Caco-2 (cell line): ENCODE results near the gene SRMS. TPM values are rescaled to one million over a fixed set of nuclear protein-coding genes. Genes with fewer than 3 reads are reported as not detected.

Source experiments
- BruUV-seq: library from RNA; stranded (reverse); fragments of 400-500 nt; replicated peaks from 2 replicates; lab custom pipeline; 2021; lab: Mats Ljungman, UMichigan
- CTCF ChIA-PET: fragments of 300-600 bp; sonication (Branson Sonifier 250); formaldehyde crosslinking; loops from one replicate; lab custom pipeline; 2022; ENCODE audit warnings: antibody characterized with exemption; lab: Charles Lee
- POLR2A ChIA-PET: fragments of 300-600 bp; sonication (Branson Sonifier 250); formaldehyde crosslinking; loops from one replicate; lab custom pipeline; 2022; ENCODE audit warnings: antibody characterized with exemption; lab: Charles Lee
- DNase-seq, 2 experiments: peaks; one replicate each; pipeline versions ENCODE4 v3.0.0 to v3.0.0-alpha.2; 2020 to 2022
- H3K27me3 ChIP-seq: replicated peaks from 2 replicates; pipeline ENCODE4 v1.6.0; 2011; ENCODE audit warnings: low read length; ENCODE audit not compliant: control insufficient read depth, insufficient read depth
- H3K36me3 ChIP-seq: 2 replicates; pipeline ENCODE4 v1.5.1; 2011; ENCODE audit warnings: low read length; ENCODE audit not compliant: control insufficient read depth, insufficient read depth
- H3K4me1 ChIP-seq: fragments of 250-450 bp; sonication (Bioruptor Pico); 2 replicates; pipeline ENCODE4 v1.5.1; 2020; ENCODE audit warnings: mild to moderate bottlenecking
- H3K4me3 ChIP-seq: 2 replicates; pipeline ENCODE4 v1.5.1; 2011; ENCODE audit warnings: low read depth, mild to moderate bottlenecking, control low read depth, low read length
- H3K9me3 ChIP-seq: fragments of 250-450 bp; sonication (Bioruptor Pico); 2 replicates; pipeline ENCODE4 v1.5.1; 2020; ENCODE audit warnings: mild to moderate bottlenecking, moderate library complexity
- H3K27ac Mint-ChIP-seq: one replicate; pipeline ENCODE4 v1.8.0; 2022; ENCODE audit warnings: mixed read lengths; ENCODE audit not compliant: unreplicated experiment
- H3K27me3 Mint-ChIP-seq: one replicate; pipeline ENCODE4 v1.8.0; 2022; ENCODE audit warnings: mixed read lengths; ENCODE audit not compliant: insufficient read depth, unreplicated experiment
- H3K36me3 Mint-ChIP-seq: one replicate; pipeline ENCODE4 v1.8.0; 2022; ENCODE audit warnings: mild to moderate bottlenecking, mixed read lengths; ENCODE audit not compliant: insufficient read depth, unreplicated experiment
- H3K4me1 Mint-ChIP-seq: one replicate; pipeline ENCODE4 v1.8.0; 2022; ENCODE audit warnings: low read depth, mixed read lengths; ENCODE audit not compliant: unreplicated experiment
- H3K4me3 Mint-ChIP-seq: one replicate; pipeline ENCODE4 v1.8.0; 2022; ENCODE audit warnings: mild to moderate bottlenecking, moderate library complexity, mixed read lengths; ENCODE audit not compliant: unreplicated experiment
- H3K9me3 Mint-ChIP-seq: one replicate; pipeline ENCODE4 v1.8.0; 2022; ENCODE audit warnings: mixed read lengths; ENCODE audit not compliant: unreplicated experiment
- intact Hi-C: fragments of 100-400 bp; cut with micrococcal nuclease; formaldehyde crosslinking; loops from one replicate; pipeline ENCODE4 v1.10.0; 2022; ENCODE audit not compliant: unreplicated experiment
- total RNA-seq: library from RNA; stranded (reverse); gene quantifications from 2 replicates; pipeline ENCODE4 v1.2.3, GENCODE V29; 2022
- TF ChIP-seq, protein P1 (sequence below), 2 experiments: fragments of 200-600 bp in 1 of 2; IDR thresholded peaks; 1 replicate in 1 of 2; 2 replicates in 1 of 2; pipeline versions ENCODE4 v1.5.1 to v1.8.0; 2011 to 2022; ENCODE audit warnings: antibody characterized with exemption in 1 of 2, control low read depth in 1 of 2, inconsistent platforms in 1 of 2, low read depth in 1 of 2, low read length in 1 of 2, mild to moderate bottlenecking in 1 of 2, moderate library complexity in 1 of 2; ENCODE audit not compliant: insufficient read depth in 1 of 2, severe bottlenecking in 1 of 2, unreplicated experiment in 1 of 2

SRMS gene
- total RNA-seq, 1 experiment from 2014 or later: not detected

DNA sequence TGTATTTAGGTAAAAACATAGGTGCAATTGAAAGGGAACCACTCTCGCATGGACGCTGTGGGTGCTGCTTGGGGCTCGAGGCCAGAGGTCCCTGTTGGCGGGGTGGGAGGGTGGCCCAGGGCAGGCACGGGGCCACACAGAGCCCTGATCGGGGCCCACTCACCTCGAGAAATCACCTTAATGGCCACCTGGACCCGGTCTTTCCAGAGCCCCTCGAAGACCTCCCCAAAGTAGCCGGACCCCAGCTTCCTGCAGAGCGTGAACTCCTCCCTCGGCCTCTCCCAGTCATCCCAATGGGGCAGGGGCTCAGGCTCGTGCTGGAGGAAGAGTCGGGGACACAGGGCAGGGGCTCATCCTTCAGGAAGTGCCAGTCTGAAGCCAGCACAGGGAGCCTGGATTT, 14.2 kb downstream of the SRMS start:
- H3K36me3 Mint-ChIP-seq: peaks cover 26% of the 10 kb centered on the region
- H3K27me3 Mint-ChIP-seq: no peaks in the 10 kb centered on the region
- Histone ChIP-seq H3K9me3 (no peaks in the 10 kb centered on the region), H3K4me1 (peaks cover 39% of the 10 kb centered on the region), H3K4me3 (no peak overlapping the region), H3K36me3 (no peaks in the 10 kb centered on the region), H3K27me3 (no peaks in the 10 kb centered on the region)
- intact Hi-C loops: no loop called here
- no peaks in the 10 kb centered on the region for H3K9me3 Mint-ChIP-seq
- H3K27ac Mint-ChIP-seq: no peak overlapping the region
- TF ChIP-seq, protein P1, sequence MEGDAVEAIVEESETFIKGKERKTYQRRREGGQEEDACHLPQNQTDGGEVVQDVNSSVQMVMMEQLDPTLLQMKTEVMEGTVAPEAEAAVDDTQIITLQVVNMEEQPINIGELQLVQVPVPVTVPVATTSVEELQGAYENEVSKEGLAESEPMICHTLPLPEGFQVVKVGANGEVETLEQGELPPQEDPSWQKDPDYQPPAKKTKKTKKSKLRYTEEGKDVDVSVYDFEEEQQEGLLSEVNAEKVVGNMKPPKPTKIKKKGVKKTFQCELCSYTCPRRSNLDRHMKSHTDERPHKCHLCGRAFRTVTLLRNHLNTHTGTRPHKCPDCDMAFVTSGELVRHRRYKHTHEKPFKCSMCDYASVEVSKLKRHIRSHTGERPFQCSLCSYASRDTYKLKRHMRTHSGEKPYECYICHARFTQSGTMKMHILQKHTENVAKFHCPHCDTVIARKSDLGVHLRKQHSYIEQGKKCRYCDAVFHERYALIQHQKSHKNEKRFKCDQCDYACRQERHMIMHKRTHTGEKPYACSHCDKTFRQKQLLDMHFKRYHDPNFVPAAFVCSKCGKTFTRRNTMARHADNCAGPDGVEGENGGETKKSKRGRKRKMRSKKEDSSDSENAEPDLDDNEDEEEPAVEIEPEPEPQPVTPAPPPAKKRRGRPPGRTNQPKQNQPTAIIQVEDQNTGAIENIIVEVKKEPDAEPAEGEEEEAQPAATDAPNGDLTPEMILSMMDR (IDR thresholded peaks at IDR 0.05; ENCODE audit: insufficient read depth in 1 of 2, low read depth in 1 of 2, low read length in 1 of 2, severe bottlenecking in 1 of 2, unreplicated experiment in 1 of 2): no peak
- H3K4me1 Mint-ChIP-seq: no peaks in the 10 kb centered on the region
- H3K4me3 Mint-ChIP-seq: no peak overlapping the region
- BruUV-seq: no TSS peak
- ChIA-PET POLR2A (no interaction called here), CTCF (no interaction called here)
- DNase-seq: no peak

DNA sequence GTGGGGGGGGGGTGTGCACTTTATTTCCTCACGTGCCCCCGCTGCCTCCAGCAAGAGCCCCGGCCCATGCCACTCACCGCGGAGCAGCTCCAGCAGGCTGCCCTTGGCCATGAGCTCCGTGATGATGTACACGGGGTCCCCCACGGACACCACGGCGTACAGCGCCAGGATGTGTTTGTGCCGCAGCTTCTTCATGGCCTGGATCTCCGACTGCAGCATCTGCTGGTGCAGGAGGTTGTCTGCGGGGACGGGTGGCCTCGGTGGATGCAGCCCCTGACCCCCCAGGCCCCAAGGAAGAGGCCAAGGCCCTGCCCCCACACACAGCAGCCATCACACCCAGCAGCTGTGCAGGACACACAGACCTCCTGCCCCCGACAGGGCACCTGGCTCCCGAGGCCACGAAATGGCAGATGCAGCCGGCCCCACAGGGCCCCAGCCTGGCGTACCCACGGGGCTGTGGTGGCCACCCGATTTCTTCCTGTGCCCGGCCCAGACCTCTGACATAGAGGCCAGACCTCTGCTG, 15.0 kb downstream of the SRMS start:
- Mint-ChIP-seq H3K27ac (no peak overlapping the region), H3K27me3 (no peaks in the 10 kb centered on the region), H3K4me3 (no peak overlapping the region), H3K4me1 (no peaks in the 10 kb centered on the region), H3K36me3 (peaks cover 21% of the 10 kb centered on the region), H3K9me3 (no peaks in the 10 kb centered on the region)
- Histone ChIP-seq H3K36me3 (no peaks in the 10 kb centered on the region), H3K9me3 (no peaks in the 10 kb centered on the region), H3K4me1 (peaks cover 35% of the 10 kb centered on the region), H3K27me3 (no peaks in the 10 kb centered on the region), H3K4me3 (no peak overlapping the region)
- ChIA-PET CTCF (interaction anchor here (1.5 kb wide), 1 partner anchor 12 kb away, joined by 6 read pairs; the partner anchor contains the start of gene PPDPF), POLR2A (no interaction called here)
- TF ChIP-seq, protein P1 (IDR thresholded peaks at IDR 0.05; ENCODE audit: insufficient read depth in 1 of 2, low read depth in 1 of 2, low read length in 1 of 2, severe bottlenecking in 1 of 2, unreplicated experiment in 1 of 2): no peak
- no peak for DNase-seq
- intact Hi-C loops: no loop called here
- BruUV-seq: no TSS peak

DNA sequence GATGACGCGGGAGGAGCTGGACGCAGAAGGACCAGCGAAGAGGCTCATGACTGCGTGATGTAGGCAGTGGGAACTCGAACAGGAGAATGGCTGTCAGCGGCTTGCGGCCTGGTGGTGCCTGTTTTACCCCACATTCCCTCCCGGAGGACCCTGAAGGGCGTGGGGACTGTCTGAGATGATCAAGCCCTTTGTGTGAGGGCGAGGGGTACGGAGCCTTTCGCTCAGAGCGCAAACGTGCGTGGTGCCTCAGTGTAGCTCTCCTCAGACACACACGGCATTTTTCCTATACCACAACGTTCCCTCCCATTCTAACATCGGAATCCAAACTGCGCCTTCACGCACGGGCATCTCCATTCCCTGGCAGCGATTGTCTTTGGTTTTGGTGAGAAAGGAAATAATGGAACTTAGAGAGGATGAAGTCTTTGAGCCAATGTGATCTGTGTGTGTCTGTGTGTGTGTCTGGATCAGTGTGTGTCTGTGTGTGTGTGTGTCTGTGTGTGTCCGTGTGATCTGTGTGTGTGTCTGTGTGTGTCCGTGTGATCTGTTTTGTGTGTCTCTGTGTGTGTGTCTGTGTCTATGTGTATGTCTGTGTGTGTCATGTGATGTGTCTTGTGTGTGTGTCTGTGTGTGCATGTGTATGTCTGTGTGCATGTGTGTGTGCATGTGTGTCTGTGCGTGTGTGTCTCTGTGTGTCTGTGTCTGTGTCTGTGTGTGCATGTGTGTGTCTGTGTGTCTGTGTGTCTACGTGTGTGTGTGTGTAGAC, 15.7 kb downstream of the SRMS start:
- H3K36me3 Mint-ChIP-seq: peaks cover 26% of the 10 kb centered on the region
- CTCF ChIA-PET: interaction anchor here (1.5 kb wide), 1 partner anchor 11 kb away, joined by 6 read pairs; the partner anchor contains the start of gene PPDPF
- no peak overlapping the region for H3K4me3 ChIP-seq
- TF ChIP-seq, protein P1 (IDR thresholded peaks at IDR 0.05; ENCODE audit: insufficient read depth in 1 of 2, low read depth in 1 of 2, low read length in 1 of 2, severe bottlenecking in 1 of 2, unreplicated experiment in 1 of 2): no peak
- H3K27ac Mint-ChIP-seq: no peak overlapping the region
- no peaks in the 10 kb centered on the region for H3K36me3 ChIP-seq
- DNase-seq: no peak
- POLR2A ChIA-PET: interaction anchor here (0.6 to 2.5 kb wide), 2 partner anchors 12 to 66 kb away, joined by 3 to 21 read pairs; partner anchors contain the start of gene PPDPF
- H3K4me1 Mint-ChIP-seq: no peaks in the 10 kb centered on the region
- H3K27me3 Mint-ChIP-seq: no peaks in the 10 kb centered on the region
- intact Hi-C loops: no loop called here
- no peaks in the 10 kb centered on the region for H3K27me3 ChIP-seq
- no peaks in the 10 kb centered on the region for H3K9me3 Mint-ChIP-seq
- no peak overlapping the region for H3K4me3 Mint-ChIP-seq
- no peaks in the 10 kb centered on the region for H3K9me3 ChIP-seq
- BruUV-seq: no TSS peak
- peaks cover 30% of the 10 kb centered on the region for H3K4me1 ChIP-seq
